Testis (tissue), 3 donors: ENCODE results near the gene NSMF. TPM values are rescaled to one million over a fixed set of nuclear protein-coding genes. Genes with fewer than 3 reads are reported as not detected.

ENCODE experiments used
- DNase-seq: peaks from one replicate; pipeline ENCODE4 v3.0.0-alpha.2; 2019
- H3K27ac ChIP-seq, 2 donors: fragments of 200-600 bp; sonication (generic); one replicate each; pipeline ENCODE4 v1.5.1; 2019
- H3K27me3 ChIP-seq: fragments of 200-600 bp; sonication (generic); one replicate; pipeline ENCODE4 v1.5.1; 2019
- H3K36me3 ChIP-seq: fragments of 200-600 bp; sonication (generic); one replicate; pipeline ENCODE4 v1.5.1; 2017; ENCODE audit warnings: low read depth; ENCODE audit errors: missing control alignments
- H3K4me1 ChIP-seq: fragments of 200-600 bp; sonication (generic); one replicate; pipeline ENCODE4 v1.5.1; 2019
- H3K4me3 ChIP-seq, 2 donors: fragments of 200-600 bp; sonication (generic); one replicate each; pipeline ENCODE4 v1.5.1; 2017 to 2019
- H3K9me3 ChIP-seq: fragments of 200-600 bp; sonication (generic); one replicate; pipeline ENCODE4 v1.5.1; 2017
- CTCF ChIP-seq, 3 experiments: fragments of 450-650 bp in 2 of 3; fragments of 200-600 bp in 1 of 3; sonication (generic) in 1 of 3; IDR thresholded peaks; one replicate each; pipeline ENCODE4 v1.5.1; 2016 to 2019; ENCODE audit warnings: antibody characterized with exemption in 3 of 3, mild to moderate bottlenecking in 2 of 3, moderate library complexity in 1 of 3
- POLR2A ChIP-seq: fragments of 450-650 bp; IDR thresholded peaks from one replicate; pipeline ENCODE4 v1.6.1; 2017; ENCODE audit warnings: antibody characterized with exemption, mild to moderate bottlenecking, moderate library complexity
- WGBS, 2 donors: methylation state at CpG; one replicate each; pipeline ENCODE4 v1.1.5; 2018; 5-methylcytosine and 5-hydroxymethylcytosine counted together
- intact Hi-C: fragments of 100-400 bp; cut with DNase I; formaldehyde crosslinking; loops from one replicate; pipeline ENCODE4 v1.15.1; 2023; ENCODE audit warnings: low total_unique reads
- polyA plus RNA-seq: library from polyadenylated mRNA; stranded (reverse); fragments of 350-450 nt; fragmentation: Illumina TruSeq; extraction: RNeasy Lipid Tissue Mini Kit (QIAGEN cat#74804); gene quantifications from one replicate; pipeline ENCODE4 v1.2.3, GENCODE V29; 2014; ENCODE audit warnings: low read depth, low replicate concordance; ENCODE audit not compliant: insufficient read depth
- total RNA-seq, 2 donors: library from RNA; depleted of rRNA; stranded (reverse); fragments of >200 nt; gene quantifications; one replicate each; pipeline ENCODE4 v1.2.3, GENCODE V29; 2016

Gene NSMF
- total and polyA plus RNA-seq, 3 donors from 2014 or later, result 42.5 to 105 (median 81.7) TPM

- Histone ChIP-seq H3K27me3 (no peaks in the 10 kb centered on the region), H3K4me3 (no peak overlapping the region), H3K9me3 (no peaks in the 10 kb centered on the region), H3K27ac (no peak overlapping the region), H3K4me1 (no peaks in the 10 kb centered on the region), H3K36me3 (no peaks in the 10 kb centered on the region)
- DNase-seq, result no peak
- 85 to 91% methylated on average over 27 to 36 of the region's 36 CpGs for WGBS, 2 donors
- intact Hi-C loops, result no loop called here
- no peak for TF ChIP-seq POLR2A
- TF ChIP-seq CTCF (IDR thresholded peaks at IDR 0.05), result no peak
Measured at GRCh38 chr9:137499858-137500661, 40.9 kb upstream of the NSMF start.

GRCh38 chr9:137499416-137499815 is 40.3 kb upstream of the NSMF start:
- H3K4me3 ChIP-seq, result no peak overlapping the region
- WGBS, 2 donors, result 88% methylated on average over 16 of the region's 16 CpGs; no CpG with 5 or more reads in 1 of the 2 donors
- TF ChIP-seq CTCF (IDR thresholded peaks at IDR 0.05) (no peak), POLR2A (no peak)
- H3K9me3 ChIP-seq, result no peaks in the 10 kb centered on the region
- no peaks in the 10 kb centered on the region for H3K4me1 ChIP-seq
- H3K36me3 ChIP-seq, result no peaks in the 10 kb centered on the region
- H3K27ac ChIP-seq, result no peak overlapping the region
- intact Hi-C loops, result no loop called here
- H3K27me3 ChIP-seq, result no peaks in the 10 kb centered on the region
- DNase-seq, result no peak

GRCh38 chr9:137498720-137499150 is 39.6 kb upstream of the NSMF start:
- no peak for DNase-seq
- 87 to 91% methylated on average over 11 to 16 of the region's 16 CpGs for WGBS, 2 donors
- H3K36me3 ChIP-seq, result no peaks in the 10 kb centered on the region

GRCh38 chr9:137497921-137498719 is 39.0 kb upstream of the NSMF start:
- H3K4me3 ChIP-seq, result no peak overlapping the region
- no peaks in the 10 kb centered on the region for H3K4me1 ChIP-seq
- H3K36me3 ChIP-seq, result no peaks in the 10 kb centered on the region
- 93 to 95% methylated on average over 28 to 33 of the region's 36 CpGs for WGBS, 2 donors
- no peaks in the 10 kb centered on the region for H3K9me3 ChIP-seq
- H3K27ac ChIP-seq, result no peak overlapping the region
- no peaks in the 10 kb centered on the region for H3K27me3 ChIP-seq
- intact Hi-C loops, result no loop called here
- no peak for DNase-seq
- no peak for TF ChIP-seq CTCF (IDR thresholded peaks at IDR 0.05)
- TF ChIP-seq POLR2A, result no peak

More at GRCh38 chr9:137498720-137499150, 39.6 kb upstream of the NSMF start:
- TF ChIP-seq CTCF (IDR thresholded peaks at IDR 0.05) (no peak), POLR2A (no peak)
- intact Hi-C loops, result no loop called here
- Histone ChIP-seq H3K27ac (no peak overlapping the region), H3K4me3 (no peak overlapping the region), H3K9me3 (no peaks in the 10 kb centered on the region), H3K27me3 (no peaks in the 10 kb centered on the region), H3K4me1 (no peaks in the 10 kb centered on the region)
